ENCODE results near the gene VTI1A.

DNA sequence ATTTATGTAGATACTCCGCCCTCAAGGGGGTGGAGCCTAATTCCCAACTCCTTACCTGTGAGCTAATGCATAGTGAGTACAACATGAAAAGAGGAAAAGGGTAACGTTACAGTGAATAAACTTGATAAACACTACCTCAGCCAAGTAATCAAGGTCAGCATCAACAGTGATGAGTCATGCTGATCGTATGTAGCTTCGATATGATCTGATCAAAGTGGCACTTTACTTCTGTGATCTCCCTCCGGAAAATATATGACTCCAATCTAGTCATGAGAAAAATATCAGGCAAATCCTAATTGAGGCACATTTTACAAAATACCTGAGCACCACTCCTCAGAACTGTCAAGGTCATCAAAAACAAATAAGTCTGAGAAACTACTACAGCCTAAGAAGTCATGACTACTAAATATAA lies 70.4 kb downstream of the VTI1A start:
- TF ChIP-seq POLR2A (IDR thresholded peaks at IDR 0.05): no peak
- no peak for TF ChIP-seq CTCF (IDR thresholded peaks at IDR 0.05)

Data from uterus (tissue), 2 donors.